ENCODE measurements around the gene NUP42. TPM values are rescaled to one million over a fixed set of nuclear protein-coding genes. Genes with fewer than 3 reads are reported as not detected.

NUP42 gene
- total and polyA plus RNA-seq, 9 of the 15 experiments (the other 6 are each of a cell fraction or from before 2014, with no cell fraction given) = 41.8 to 86.4 (median 71.2) TPM

GRCh38 chr7:23181684-23182553 is at the start of gene NUP42 (continued):
- no peak for TF ChIP-seq ZNF217 (CRISPR knock-in tag; IDR thresholded peaks at IDR 0.05)
- no peak for TF ChIP-seq ZNF175 (CRISPR knock-in tag; IDR thresholded peaks at IDR 0.05; ENCODE audit: low read depth)
- peak; percentile 31; the same call in 1 of the 2 replicates for TF ChIP-seq DPF2 (IDR thresholded peaks at IDR 0.05)
- no peak for TF ChIP-seq THRA (IDR thresholded peaks at IDR 0.05)
- no peak for TF ChIP-seq ZKSCAN1 (IDR thresholded peaks at IDR 0.05; ENCODE audit: low read depth, low read length)
- peak in 1 of 2 experiments; percentile 73; a peak in 1 of 4 replicates for TF ChIP-seq TEAD1 (CRISPR knock-in tag; IDR thresholded peaks at IDR 0.05)
- TF ChIP-seq HNRNPH1 (optimal IDR thresholded peaks at IDR 0.05; ENCODE audit: low read depth, low read length) = no peak
- no peak for TF ChIP-seq CREBBP (IDR thresholded peaks at IDR 0.05; ENCODE audit: low read depth, low read length)
- TF ChIP-seq PKNOX1 (IDR thresholded peaks at IDR 0.05) = peak; percentile 79
- peak; percentile 100 for TF ChIP-seq RBFOX2 (IDR thresholded peaks at IDR 0.05; ENCODE audit: low read depth, low read length)
- TF ChIP-seq YY1 (IDR thresholded peaks at IDR 0.05; ENCODE audit: borderline replicate concordance in 1 of 3, control insufficient read depth in 1 of 3, extremely low read depth in 1 of 3, insufficient read depth in 3 of 3, insufficient read length in 1 of 3, insufficient replicate concordance in 2 of 3, low read depth in 1 of 3, low read length in 2 of 3) = peak; percentile 46 to 90 (median 80)
- no peak for TF ChIP-seq RNF219 (CRISPR knock-in tag; IDR thresholded peaks at IDR 0.05)
- peak; percentile 60 for TF ChIP-seq RBM22 (IDR thresholded peaks at IDR 0.05; ENCODE audit: low read depth, low read length, poor library complexity, severe bottlenecking)
- TF ChIP-seq TCF3 (CRISPR knock-in tag; IDR thresholded peaks at IDR 0.05) = no peak; the same call in 1 of the 2 replicates
- TF ChIP-seq ZNF75A (CRISPR knock-in tag; IDR thresholded peaks at IDR 0.05) = no peak
- no peak for TF ChIP-seq IRF9 (tag; IDR thresholded peaks at IDR 0.05)
- TF ChIP-seq SAFB2 (IDR thresholded peaks at IDR 0.05; ENCODE audit: borderline replicate concordance, low read depth, low read length, severe bottlenecking) = no peak
- no peak; the same call in 1 of the 2 replicates for TF ChIP-seq STAT5A (IDR thresholded peaks at IDR 0.05; ENCODE audit: borderline replicate concordance, low read length)
- TF ChIP-seq SMAD4 (CRISPR knock-in tag; conservative IDR thresholded peaks at IDR 0.05) = peak; percentile 58
- no peak for TF ChIP-seq SMAD3 (CRISPR knock-in tag; conservative IDR thresholded peaks at IDR 0.05)
- peak in 1 of 2 experiments; percentile 86; a peak in 1 of 4 replicates for TF ChIP-seq SRF (CRISPR knock-in tag; IDR thresholded peaks at IDR 0.05)
- TF ChIP-seq OTX1 (CRISPR knock-in tag; IDR thresholded peaks at IDR 0.05) = no peak
